ENCODE results near the gene CBLC. TPM values are rescaled to one million over a fixed set of nuclear protein-coding genes. Genes with fewer than 3 reads are reported as not detected.

The CBLC gene
- total and polyA plus RNA-seq, 10 of the 15 experiments (the other 5 are each of a cell fraction or from before 2014, with no cell fraction given), result not detected

DNA sequence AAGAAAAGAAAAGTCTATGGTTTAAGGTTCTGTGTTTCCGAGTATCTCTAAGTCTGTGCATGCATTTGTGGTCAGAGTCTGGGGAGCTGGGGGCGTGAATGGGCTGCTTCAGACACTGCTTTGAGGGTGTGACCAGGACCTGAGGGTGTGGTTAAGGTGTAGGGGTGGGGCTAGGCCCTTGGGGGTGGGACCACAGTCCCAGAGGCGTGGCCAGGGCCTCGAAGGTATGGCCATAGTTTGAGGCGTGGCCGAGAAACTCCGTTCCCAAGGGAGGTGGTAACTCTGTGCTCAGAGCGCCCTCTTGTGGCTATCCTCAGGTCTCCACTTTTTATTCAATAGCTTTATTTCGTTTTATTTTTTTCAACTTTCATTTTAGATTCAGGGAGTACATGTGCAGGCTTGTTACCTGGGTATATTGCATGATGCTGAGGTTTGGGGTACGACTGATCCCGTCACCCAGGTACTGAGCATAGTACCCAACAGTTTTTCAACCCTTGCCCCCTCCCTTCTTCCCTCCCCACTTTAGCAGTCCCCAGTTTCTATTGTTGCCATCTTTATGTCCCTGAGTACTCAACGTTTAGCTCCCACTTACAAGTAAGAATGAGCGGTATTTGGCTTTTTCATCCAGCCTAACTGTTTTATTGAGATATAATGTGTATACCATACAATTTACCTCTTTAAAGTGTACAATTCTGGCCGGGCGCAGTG, 7.0 kb upstream of the CBLC start (continued):
- no peak for TF ChIP-seq EZH2 (IDR thresholded peaks at IDR 0.05; ENCODE audit: borderline replicate concordance, control insufficient read depth, low read depth, low read length)
- TF ChIP-seq CBX3 (IDR thresholded peaks at IDR 0.05; ENCODE audit: borderline replicate concordance, low read depth), result no peak
- TF ChIP-seq NBN (IDR thresholded peaks at IDR 0.05), result peak; percentile 95
- no peak for TF ChIP-seq GABPA (IDR thresholded peaks at IDR 0.05; ENCODE audit: low read depth)
- no peak for TF ChIP-seq MYC (IDR thresholded peaks at IDR 0.05; ENCODE audit: insufficient read depth, insufficient read length, insufficient replicate concordance, low read length, severe bottlenecking)
- no peak for TF ChIP-seq BCL11A (IDR thresholded peaks at IDR 0.05; ENCODE audit: low read depth, low read length)
- TF ChIP-seq, protein P1, sequence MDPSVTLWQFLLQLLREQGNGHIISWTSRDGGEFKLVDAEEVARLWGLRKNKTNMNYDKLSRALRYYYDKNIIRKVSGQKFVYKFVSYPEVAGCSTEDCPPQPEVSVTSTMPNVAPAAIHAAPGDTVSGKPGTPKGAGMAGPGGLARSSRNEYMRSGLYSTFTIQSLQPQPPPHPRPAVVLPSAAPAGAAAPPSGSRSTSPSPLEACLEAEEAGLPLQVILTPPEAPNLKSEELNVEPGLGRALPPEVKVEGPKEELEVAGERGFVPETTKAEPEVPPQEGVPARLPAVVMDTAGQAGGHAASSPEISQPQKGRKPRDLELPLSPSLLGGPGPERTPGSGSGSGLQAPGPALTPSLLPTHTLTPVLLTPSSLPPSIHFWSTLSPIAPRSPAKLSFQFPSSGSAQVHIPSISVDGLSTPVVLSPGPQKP (IDR thresholded peaks at IDR 0.05; ENCODE audit: low read depth, low read length), result no peak
- TF ChIP-seq STAT3 (IDR thresholded peaks at IDR 0.05; ENCODE audit: low read depth, low read length), result no peak
- TF ChIP-seq TCF7 (IDR thresholded peaks at IDR 0.05; ENCODE audit: borderline replicate concordance), result no peak
- TF ChIP-seq, protein P2, sequence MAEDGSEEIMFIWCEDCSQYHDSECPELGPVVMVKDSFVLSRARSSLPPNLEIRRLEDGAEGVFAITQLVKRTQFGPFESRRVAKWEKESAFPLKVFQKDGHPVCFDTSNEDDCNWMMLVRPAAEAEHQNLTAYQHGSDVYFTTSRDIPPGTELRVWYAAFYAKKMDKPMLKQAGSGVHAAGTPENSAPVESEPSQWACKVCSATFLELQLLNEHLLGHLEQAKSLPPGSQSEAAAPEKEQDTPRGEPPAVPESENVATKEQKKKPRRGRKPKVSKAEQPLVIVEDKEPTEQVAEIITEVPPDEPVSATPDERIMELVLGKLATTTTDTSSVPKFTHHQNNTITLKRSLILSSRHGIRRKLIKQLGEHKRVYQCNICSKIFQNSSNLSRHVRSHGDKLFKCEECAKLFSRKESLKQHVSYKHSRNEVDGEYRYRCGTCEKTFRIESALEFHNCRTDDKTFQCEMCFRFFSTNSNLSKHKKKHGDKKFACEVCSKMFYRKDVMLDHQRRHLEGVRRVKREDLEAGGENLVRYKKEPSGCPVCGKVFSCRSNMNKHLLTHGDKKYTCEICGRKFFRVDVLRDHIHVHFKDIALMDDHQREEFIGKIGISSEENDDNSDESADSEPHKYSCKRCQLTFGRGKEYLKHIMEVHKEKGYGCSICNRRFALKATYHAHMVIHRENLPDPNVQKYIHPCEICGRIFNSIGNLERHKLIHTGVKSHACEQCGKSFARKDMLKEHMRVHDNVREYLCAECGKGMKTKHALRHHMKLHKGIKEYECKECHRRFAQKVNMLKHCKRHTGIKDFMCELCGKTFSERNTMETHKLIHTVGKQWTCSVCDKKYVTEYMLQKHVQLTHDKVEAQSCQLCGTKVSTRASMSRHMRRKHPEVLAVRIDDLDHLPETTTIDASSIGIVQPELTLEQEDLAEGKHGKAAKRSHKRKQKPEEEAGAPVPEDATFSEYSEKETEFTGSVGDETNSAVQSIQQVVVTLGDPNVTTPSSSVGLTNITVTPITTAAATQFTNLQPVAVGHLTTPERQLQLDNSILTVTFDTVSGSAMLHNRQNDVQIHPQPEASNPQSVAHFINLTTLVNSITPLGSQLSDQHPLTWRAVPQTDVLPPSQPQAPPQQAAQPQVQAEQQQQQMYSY (CRISPR knock-in tag; IDR thresholded peaks at IDR 0.05), result no peak
- TF ChIP-seq FOXK2 (IDR thresholded peaks at IDR 0.05), result no peak
- no peak for TF ChIP-seq NFIC (IDR thresholded peaks at IDR 0.05; ENCODE audit: low read depth, low read length)
- TF ChIP-seq IRF4 (IDR thresholded peaks at IDR 0.05; ENCODE audit: low read depth, low read length), result no peak
- TF ChIP-seq, protein P3, sequence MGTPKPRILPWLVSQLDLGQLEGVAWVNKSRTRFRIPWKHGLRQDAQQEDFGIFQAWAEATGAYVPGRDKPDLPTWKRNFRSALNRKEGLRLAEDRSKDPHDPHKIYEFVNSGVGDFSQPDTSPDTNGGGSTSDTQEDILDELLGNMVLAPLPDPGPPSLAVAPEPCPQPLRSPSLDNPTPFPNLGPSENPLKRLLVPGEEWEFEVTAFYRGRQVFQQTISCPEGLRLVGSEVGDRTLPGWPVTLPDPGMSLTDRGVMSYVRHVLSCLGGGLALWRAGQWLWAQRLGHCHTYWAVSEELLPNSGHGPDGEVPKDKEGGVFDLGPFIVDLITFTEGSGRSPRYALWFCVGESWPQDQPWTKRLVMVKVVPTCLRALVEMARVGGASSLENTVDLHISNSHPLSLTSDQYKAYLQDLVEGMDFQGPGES (IDR thresholded peaks at IDR 0.05), result no peak
- TF ChIP-seq, protein P4, sequence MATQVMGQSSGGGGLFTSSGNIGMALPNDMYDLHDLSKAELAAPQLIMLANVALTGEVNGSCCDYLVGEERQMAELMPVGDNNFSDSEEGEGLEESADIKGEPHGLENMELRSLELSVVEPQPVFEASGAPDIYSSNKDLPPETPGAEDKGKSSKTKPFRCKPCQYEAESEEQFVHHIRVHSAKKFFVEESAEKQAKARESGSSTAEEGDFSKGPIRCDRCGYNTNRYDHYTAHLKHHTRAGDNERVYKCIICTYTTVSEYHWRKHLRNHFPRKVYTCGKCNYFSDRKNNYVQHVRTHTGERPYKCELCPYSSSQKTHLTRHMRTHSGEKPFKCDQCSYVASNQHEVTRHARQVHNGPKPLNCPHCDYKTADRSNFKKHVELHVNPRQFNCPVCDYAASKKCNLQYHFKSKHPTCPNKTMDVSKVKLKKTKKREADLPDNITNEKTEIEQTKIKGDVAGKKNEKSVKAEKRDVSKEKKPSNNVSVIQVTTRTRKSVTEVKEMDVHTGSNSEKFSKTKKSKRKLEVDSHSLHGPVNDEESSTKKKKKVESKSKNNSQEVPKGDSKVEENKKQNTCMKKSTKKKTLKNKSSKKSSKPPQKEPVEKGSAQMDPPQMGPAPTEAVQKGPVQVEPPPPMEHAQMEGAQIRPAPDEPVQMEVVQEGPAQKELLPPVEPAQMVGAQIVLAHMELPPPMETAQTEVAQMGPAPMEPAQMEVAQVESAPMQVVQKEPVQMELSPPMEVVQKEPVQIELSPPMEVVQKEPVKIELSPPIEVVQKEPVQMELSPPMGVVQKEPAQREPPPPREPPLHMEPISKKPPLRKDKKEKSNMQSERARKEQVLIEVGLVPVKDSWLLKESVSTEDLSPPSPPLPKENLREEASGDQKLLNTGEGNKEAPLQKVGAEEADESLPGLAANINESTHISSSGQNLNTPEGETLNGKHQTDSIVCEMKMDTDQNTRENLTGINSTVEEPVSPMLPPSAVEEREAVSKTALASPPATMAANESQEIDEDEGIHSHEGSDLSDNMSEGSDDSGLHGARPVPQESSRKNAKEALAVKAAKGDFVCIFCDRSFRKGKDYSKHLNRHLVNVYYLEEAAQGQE (IDR thresholded peaks at IDR 0.05; ENCODE audit: low read depth, low read length), result no peak

Measured in GM12878 (cell line).